Stomach (tissue), 9 donors: ENCODE results near the gene NAGPA. TPM values are rescaled to one million over a fixed set of nuclear protein-coding genes. Genes with fewer than 3 reads are reported as not detected.

Source experiments
- DNase-seq, 2 donors: peaks; one replicate each; pipeline versions ENCODE4 v3.0.0 to v3.0.0-alpha.2; 2013 to 2019
- H3K27ac ChIP-seq, 5 donors: fragments of 200-600 bp in 4 of 5; sonication (generic) in 4 of 5; one replicate each; pipeline ENCODE4 v1.5.1; 2013 to 2019; ENCODE audit warnings: mild to moderate bottlenecking in 1 of 5, moderate library complexity in 1 of 5
- H3K27me3 ChIP-seq, 3 donors: fragments of 200-600 bp; sonication (generic); one replicate each; pipeline ENCODE4 v1.5.1; 2017 to 2019; ENCODE audit warnings: mixed run types in 1 of 3
- H3K36me3 ChIP-seq, 4 donors: fragments of 200-600 bp; sonication (generic); 1 replicate in 3 of 4; 2 replicates in 1 of 4; pipeline ENCODE4 v1.5.1; 2016 to 2019
- H3K4me1 ChIP-seq, 4 donors: fragments of 200-600 bp; sonication (generic); one replicate each; pipeline ENCODE4 v1.5.1; 2016 to 2019
- H3K4me3 ChIP-seq, 4 donors: fragments of 200-600 bp; sonication (generic) in 3 of 4; one replicate each; pipeline ENCODE4 v1.5.1; 2016 to 2019; ENCODE audit warnings: mild to moderate bottlenecking in 1 of 4
- H3K9me3 ChIP-seq, 4 donors: fragments of 200-600 bp; sonication (generic); one replicate each; pipeline ENCODE4 v1.5.1; 2016 to 2019
- CTCF ChIP-seq, 7 experiments: fragments of 450-650 bp in 4 of 7; fragments of 200-600 bp in 3 of 7; sonication (generic) in 3 of 7; IDR thresholded peaks; one replicate each; pipeline ENCODE4 v1.5.1; 2016 to 2019; ENCODE audit warnings: antibody characterized with exemption in 7 of 7, control low read depth in 2 of 7, mild to moderate bottlenecking in 1 of 7
- EP300 ChIP-seq: sonication (generic); formaldehyde crosslinking; IDR thresholded peaks from one replicate; pipeline ENCODE4 v1.6.1; 2017; ENCODE audit warnings: antibody characterized with exemption
- POLR2A ChIP-seq, 4 donors: fragments of 450-650 bp; IDR thresholded peaks; one replicate each; pipeline ENCODE4 v1.6.1; 2016; ENCODE audit warnings: antibody characterized with exemption in 4 of 4, control low read depth in 2 of 4, mild to moderate bottlenecking in 1 of 4, moderate library complexity in 1 of 4
- POLR2AphosphoS5 ChIP-seq, 3 donors: sonication (generic); formaldehyde crosslinking; IDR thresholded peaks; one replicate each; pipeline ENCODE4 v1.6.1; 2016; ENCODE audit warnings: antibody characterized with exemption in 3 of 3
- WGBS, 5 donors: extraction: QIAGEN DNeasy Blood & Tissue Kit in 3 of 5; methylation state at CpG; one replicate each; pipeline versions ENCODE4 v1.1.5 to v1.1.7; 2013 to 2018; 5-methylcytosine and 5-hydroxymethylcytosine counted together
- intact Hi-C: fragments of 100-400 bp; cut with DNase I; formaldehyde crosslinking; loops from one replicate; pipeline ENCODE4 v1.15.1; 2023; ENCODE audit warnings: low total_unique reads
- polyA plus RNA-seq, 3 donors: library from polyadenylated mRNA; stranded (reverse); fragments of 200-250 nt; gene quantifications; one replicate each; pipeline ENCODE4 v1.2.3, GENCODE V29; 2013
- total RNA-seq, 5 donors: library from RNA; depleted of rRNA; stranded (reverse); fragments of >200 nt; gene quantifications; one replicate each; pipeline versions ENCODE4 v1.1.0 to v1.2.3, GENCODE V29; 2014 to 2016
- donor health status: healthy with polysubstance abuse.
- donor health status: Bipolar disorder and iron deficiency.
- donor health status: healthy.

The NAGPA gene
- total and polyA plus RNA-seq, 8 donors: 10.0 to 139 (median 24.2) TPM

GRCh38 chr16:5028950-5029475 lies 4.7 kb downstream of the NAGPA start:
- Histone ChIP-seq H3K4me1 (peaks cover 22 to 37% (median 30%) of the 10 kb centered on the region in 4 donors), H3K27me3 (no peaks in the 10 kb centered on the region), H3K36me3 (peaks cover 18 to 56% (median 50%) of the 10 kb centered on the region in 4 donors), H3K9me3 (no peaks in the 10 kb centered on the region), H3K4me3 (no peak overlapping the region), H3K27ac (no peak overlapping the region)
- TF ChIP-seq POLR2A (IDR thresholded peaks at IDR 0.05): no peak
- TF ChIP-seq EP300: no peak
- TF ChIP-seq CTCF (IDR thresholded peaks at IDR 0.05): no peak
- no peak for TF ChIP-seq POLR2AphosphoS5 (IDR thresholded peaks at IDR 0.05)
- WGBS, 5 donors: 90 to 92% (median 91%) methylated on average over 18 of the region's 18 CpGs
- intact Hi-C loops: no loop called here
- DNase-seq: no peak

DNA sequence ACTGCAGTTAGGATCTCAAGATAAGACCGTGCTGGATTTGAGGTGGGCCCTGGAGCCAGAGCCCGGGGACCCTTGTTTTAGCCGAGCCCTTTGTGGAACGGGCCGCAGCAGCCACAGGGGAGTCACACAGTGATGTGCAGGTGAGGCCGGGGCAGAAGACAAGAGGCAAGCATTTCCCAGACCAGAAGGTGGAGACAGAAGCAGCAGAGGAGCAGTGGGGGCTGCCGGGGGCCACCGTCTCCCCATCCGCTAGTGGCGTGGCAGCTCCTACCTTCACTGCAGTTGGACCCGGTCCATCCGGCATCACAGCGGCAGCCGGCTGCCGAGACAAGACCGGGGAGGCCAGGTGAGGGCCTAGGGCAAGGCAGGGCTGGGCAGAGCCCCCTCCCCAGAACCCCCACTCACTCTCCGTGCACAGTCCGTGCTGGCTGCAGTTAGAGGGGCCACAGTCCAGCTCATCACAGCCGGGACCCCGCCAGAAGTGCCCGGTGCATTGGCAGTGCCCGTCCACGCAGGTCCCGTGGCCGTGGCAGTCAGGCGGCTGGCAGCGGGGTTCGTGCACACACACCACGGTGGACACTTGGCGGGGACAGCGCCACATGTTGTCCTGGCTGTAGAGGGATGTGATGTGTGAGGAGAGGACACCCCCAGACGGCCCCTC lies 6.0 kb downstream of the NAGPA start:
- no peak for DNase-seq
- H3K36me3 ChIP-seq: peaks cover 18 to 56% (median 50%) of the 10 kb centered on the region in 4 donors
- H3K4me3 ChIP-seq: no peak overlapping the region
- H3K27ac ChIP-seq: no peak overlapping the region
- TF ChIP-seq CTCF (IDR thresholded peaks at IDR 0.05) (no peak), POLR2A (IDR thresholded peaks at IDR 0.05) (no peak), EP300 (no peak), POLR2AphosphoS5 (IDR thresholded peaks at IDR 0.05) (no peak)
- intact Hi-C loops: no loop called here
- no peaks in the 10 kb centered on the region for H3K27me3 ChIP-seq
- peaks cover 15 to 33% (median 21%) of the 10 kb centered on the region in 4 donors for H3K4me1 ChIP-seq
- H3K9me3 ChIP-seq: no peaks in the 10 kb centered on the region
- 94 to 96% (median 95%) methylated on average over 7 to 32 of the region's 32 CpGs for WGBS, 5 donors

- Histone ChIP-seq H3K27ac (no peak overlapping the region), H3K4me3 (no peak overlapping the region), H3K9me3 (no peaks in the 10 kb centered on the region), H3K4me1 (peaks cover 11 to 27% (median 16%) of the 10 kb centered on the region in 4 donors), H3K27me3 (peaks cover 0 to 2% (median 0%) of the 10 kb centered on the region in 3 donors), H3K36me3 (peaks cover 18 to 56% (median 50%) of the 10 kb centered on the region in 4 donors)
- TF ChIP-seq CTCF (IDR thresholded peaks at IDR 0.05) (no peak), POLR2AphosphoS5 (IDR thresholded peaks at IDR 0.05) (no peak), EP300 (no peak), POLR2A (IDR thresholded peaks at IDR 0.05) (no peak)
- intact Hi-C loops: no loop called here
- no peak for DNase-seq
- 89 to 97% (median 91%) methylated on average over 7 of the region's 7 CpGs for WGBS, 5 donors
These were observed 6.6 kb downstream of the NAGPA start for GRCh38 chr16:5027086-5027485.

DNA sequence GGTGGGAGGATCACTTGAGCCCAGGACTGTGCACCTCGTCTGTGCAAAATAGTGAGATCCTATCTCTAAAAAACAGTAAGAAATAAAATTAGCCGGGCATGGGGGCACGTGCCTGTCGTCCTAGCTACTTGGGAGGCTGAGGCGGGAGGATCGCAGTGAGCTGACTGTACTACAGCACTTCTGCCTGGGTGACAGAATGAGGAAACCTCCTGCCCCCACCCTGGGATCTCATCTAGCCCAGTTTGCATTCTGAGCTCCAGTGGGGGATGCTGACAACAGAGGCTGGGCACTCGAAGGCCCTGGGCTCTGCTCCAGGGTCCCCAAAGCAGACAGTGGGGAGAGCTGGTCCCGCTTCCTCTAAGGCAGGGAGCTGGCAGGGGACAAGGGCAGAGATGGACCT lies 7.1 kb downstream of the NAGPA start:
- 87 to 95% (median 92%) methylated on average over 8 of the region's 8 CpGs for WGBS, 5 donors
- Histone ChIP-seq H3K4me3 (no peak overlapping the region), H3K9me3 (no peaks in the 10 kb centered on the region), H3K36me3 (peaks cover 18 to 53% (median 49%) of the 10 kb centered on the region in 4 donors), H3K27me3 (peaks cover 0 to 7% (median 0%) of the 10 kb centered on the region in 3 donors), H3K4me1 (peaks cover 11 to 24% (median 14%) of the 10 kb centered on the region in 4 donors), H3K27ac (no peak overlapping the region)
- no peak for DNase-seq
- TF ChIP-seq EP300 (no peak), POLR2A (IDR thresholded peaks at IDR 0.05) (no peak), CTCF (IDR thresholded peaks at IDR 0.05) (no peak), POLR2AphosphoS5 (IDR thresholded peaks at IDR 0.05) (no peak)
- intact Hi-C loops: no loop called here
